ENCODE measurements around the gene NRG2.

NRG2 gene

GRCh38 chr5:139817362-139817761, 225.7 kb downstream of the NRG2 start:
- no peak for TF ChIP-seq CTCF (IDR thresholded peaks at IDR 0.05; ENCODE audit: extremely low read depth, insufficient read depth, missing control alignments)
- DNase-seq (ENCODE audit: low spot score): no peak
- in situ Hi-C loops (cut with MboI; ENCODE audit: low pct_unique_long_range_greater_than_20kb, low sequenced_read_pairs, unreplicated experiment): no loop called here

- no peak for TF ChIP-seq CTCF (IDR thresholded peaks at IDR 0.05; ENCODE audit: extremely low read depth, insufficient read depth, missing control alignments)
Measured at GRCh38 chr5:139816566-139816965, 226.5 kb downstream of the NRG2 start.

GRCh38 chr5:139814704-139815280, 228.3 kb downstream of the NRG2 start:
- in situ Hi-C loops (cut with MboI; ENCODE audit: low pct_unique_long_range_greater_than_20kb, low sequenced_read_pairs, unreplicated experiment): no loop called here
- no peak for TF ChIP-seq CTCF (IDR thresholded peaks at IDR 0.05; ENCODE audit: extremely low read depth, insufficient read depth, missing control alignments)
- DNase-seq (ENCODE audit: low spot score): no peak

More at GRCh38 chr5:139816566-139816965, 226.5 kb downstream of the NRG2 start:
- in situ Hi-C loops (cut with MboI; ENCODE audit: low pct_unique_long_range_greater_than_20kb, low sequenced_read_pairs, unreplicated experiment): no loop called here
- no peak for DNase-seq (ENCODE audit: low spot score)

- no peak for TF ChIP-seq CTCF (IDR thresholded peaks at IDR 0.05; ENCODE audit: extremely low read depth, insufficient read depth, missing control alignments)
- DNase-seq (ENCODE audit: low spot score): no peak
- in situ Hi-C loops (cut with MboI; ENCODE audit: low pct_unique_long_range_greater_than_20kb, low sequenced_read_pairs, unreplicated experiment): no loop called here
Measured at GRCh38 chr5:139814191-139814601, 228.9 kb downstream of the NRG2 start.

DNA sequence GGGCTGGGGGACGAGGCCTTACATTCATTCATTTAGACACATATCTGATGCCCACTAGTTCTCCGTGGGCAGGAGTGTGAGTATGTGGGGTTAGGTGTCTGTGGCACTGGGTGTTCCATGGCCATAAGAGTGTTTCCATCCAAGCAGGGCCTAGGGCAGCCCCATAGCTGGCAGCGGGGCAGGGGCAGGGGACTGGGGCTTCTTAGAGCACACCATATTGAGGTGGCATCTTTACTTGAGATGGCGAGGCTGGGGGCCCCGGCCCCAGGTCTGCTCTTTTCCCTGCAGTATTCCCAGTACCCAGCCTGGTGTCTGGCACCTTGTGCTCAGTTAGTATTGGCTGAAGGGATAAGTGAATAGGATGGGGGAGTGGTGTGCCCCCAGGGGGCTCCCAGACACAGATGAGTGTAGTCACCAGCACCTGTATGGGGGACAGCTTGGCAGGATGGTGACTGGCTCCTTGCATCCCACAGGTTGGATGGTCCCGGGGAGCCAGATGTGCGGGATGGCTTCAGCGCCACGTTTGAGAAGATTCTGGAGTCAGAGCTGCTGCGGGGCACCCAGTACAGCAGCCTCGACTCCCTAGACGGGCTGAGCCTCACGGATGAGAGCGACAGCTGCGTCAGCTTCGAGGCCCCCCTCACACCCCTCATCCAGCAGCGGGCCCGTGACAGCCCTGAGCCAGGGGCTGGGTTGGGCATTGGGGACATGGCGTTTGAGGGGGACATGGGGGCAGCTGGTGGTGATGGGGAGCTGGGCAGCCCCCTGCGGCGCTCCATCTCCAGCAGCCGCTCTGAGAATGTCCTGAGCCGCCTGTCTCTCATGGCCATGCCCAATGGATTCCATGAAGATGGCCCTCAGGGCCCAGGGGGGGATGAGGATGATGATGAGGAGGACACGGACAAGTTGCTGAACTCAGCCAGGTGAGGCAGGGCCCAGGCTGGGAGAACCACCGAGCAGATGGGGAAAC, 230.0 kb downstream of the NRG2 start:
- no peak for TF ChIP-seq CTCF (IDR thresholded peaks at IDR 0.05; ENCODE audit: extremely low read depth, insufficient read depth, missing control alignments)
- no peak for DNase-seq (ENCODE audit: low spot score)
- in situ Hi-C loops (cut with MboI; ENCODE audit: low pct_unique_long_range_greater_than_20kb, low sequenced_read_pairs, unreplicated experiment): no loop called here

DNA sequence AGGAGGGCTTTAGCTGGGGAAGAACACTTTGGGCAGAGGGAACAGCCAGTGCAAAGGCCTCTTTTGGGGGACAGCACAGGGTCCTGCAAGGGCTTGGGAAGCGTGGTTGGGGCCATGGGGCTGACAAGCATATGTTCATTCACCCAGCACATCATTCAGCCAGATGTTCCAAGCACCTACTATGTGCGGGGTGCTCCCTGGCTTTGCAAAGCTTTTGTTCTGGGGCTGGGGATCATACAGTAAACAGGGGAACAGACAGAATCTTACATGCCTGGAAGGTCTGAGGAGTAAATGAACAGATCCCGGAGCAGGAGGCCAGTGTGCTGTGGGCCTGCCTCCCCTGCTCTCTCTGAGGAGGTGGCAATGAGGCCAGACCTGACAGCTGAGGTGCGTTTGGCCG, 230.8 kb downstream of the NRG2 start:
- TF ChIP-seq CTCF (IDR thresholded peaks at IDR 0.05; ENCODE audit: extremely low read depth, insufficient read depth, missing control alignments): no peak
- in situ Hi-C loops (cut with MboI; ENCODE audit: low pct_unique_long_range_greater_than_20kb, low sequenced_read_pairs, unreplicated experiment): no loop called here
- no peak for DNase-seq (ENCODE audit: low spot score)
